ENCODE results near the gene PLCB2. TPM values are rescaled to one million over a fixed set of nuclear protein-coding genes. Genes with fewer than 3 reads are reported as not detected.

Gene PLCB2
- total RNA-seq, 1 experiment from 2014 or later: 0.92 TPM

DNA sequence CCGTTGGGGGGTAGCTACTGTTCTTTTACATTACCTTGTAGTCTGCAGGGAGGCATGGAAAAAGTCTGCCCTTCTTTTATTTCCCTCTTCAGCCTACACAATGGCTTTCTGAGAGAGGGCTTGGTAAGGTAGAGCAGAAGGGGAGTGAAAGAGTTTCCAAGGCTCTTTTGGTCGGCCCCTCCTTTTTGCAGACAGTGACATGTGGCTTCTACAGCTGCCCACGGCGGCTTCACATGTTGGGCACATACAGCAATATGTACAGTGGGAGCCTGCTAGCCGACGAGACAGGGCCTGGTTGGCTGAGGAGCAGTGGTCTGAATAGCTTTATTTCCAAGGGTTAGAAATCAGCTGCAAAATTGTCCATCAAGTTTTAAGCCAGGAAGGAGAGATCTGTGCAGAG is 19.7 kb upstream of the PLCB2 start:
- DNase-seq: no peak
- TF ChIP-seq EZH2 (IDR thresholded peaks at IDR 0.05; ENCODE audit: low read depth): no peak
- TF ChIP-seq, protein P1, sequence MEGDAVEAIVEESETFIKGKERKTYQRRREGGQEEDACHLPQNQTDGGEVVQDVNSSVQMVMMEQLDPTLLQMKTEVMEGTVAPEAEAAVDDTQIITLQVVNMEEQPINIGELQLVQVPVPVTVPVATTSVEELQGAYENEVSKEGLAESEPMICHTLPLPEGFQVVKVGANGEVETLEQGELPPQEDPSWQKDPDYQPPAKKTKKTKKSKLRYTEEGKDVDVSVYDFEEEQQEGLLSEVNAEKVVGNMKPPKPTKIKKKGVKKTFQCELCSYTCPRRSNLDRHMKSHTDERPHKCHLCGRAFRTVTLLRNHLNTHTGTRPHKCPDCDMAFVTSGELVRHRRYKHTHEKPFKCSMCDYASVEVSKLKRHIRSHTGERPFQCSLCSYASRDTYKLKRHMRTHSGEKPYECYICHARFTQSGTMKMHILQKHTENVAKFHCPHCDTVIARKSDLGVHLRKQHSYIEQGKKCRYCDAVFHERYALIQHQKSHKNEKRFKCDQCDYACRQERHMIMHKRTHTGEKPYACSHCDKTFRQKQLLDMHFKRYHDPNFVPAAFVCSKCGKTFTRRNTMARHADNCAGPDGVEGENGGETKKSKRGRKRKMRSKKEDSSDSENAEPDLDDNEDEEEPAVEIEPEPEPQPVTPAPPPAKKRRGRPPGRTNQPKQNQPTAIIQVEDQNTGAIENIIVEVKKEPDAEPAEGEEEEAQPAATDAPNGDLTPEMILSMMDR (conservative IDR thresholded peaks at IDR 0.05): no peak
- intact Hi-C loops (cut with micrococcal nuclease; ENCODE audit: unreplicated experiment): no loop called here
- Histone ChIP-seq H3K9me2 (ENCODE audit: insufficient read depth) (no peaks in the 10 kb centered on the region), H3K4me3 (no peak overlapping the region), H3K4me2 (no peak overlapping the region), H3K9me3 (ENCODE audit: insufficient read depth, low read depth) (no peaks in the 10 kb centered on the region), H3K36me3 (ENCODE audit: low read depth) (no peaks in the 10 kb centered on the region), H4K20me1 (ENCODE audit: insufficient read depth) (no peaks in the 10 kb centered on the region), H3F3A (ENCODE audit: insufficient read depth, low read depth) (peaks cover 40% of the 10 kb centered on the region), H3K4me1 (replicated peaks; ENCODE audit: insufficient read depth) (peaks cover 10% of the 10 kb centered on the region), H2AFZ (no peak overlapping the region), H3K27me3 (ENCODE audit: insufficient read depth, low read depth) (no peaks in the 10 kb centered on the region), H3K79me2 (ENCODE audit: low read depth) (0 out of 2 replicates have a peak, but pooled peaks cover 2% of the 10 kb centered on the region), H3K27ac (no peak overlapping the region)
- ChIA-PET POLR2A (ENCODE audit: unreplicated experiment) (interaction anchor here (0.6 kb wide), 1 partner anchor 9 kb away, joined by 3 read pairs; no protein-coding TSS in a partner anchor), CTCF (interaction anchor here (0.9 to 2.8 kb wide), 2 partner anchors 10 to 13 kb away, joined by 3 to 7 read pairs; partner anchors contain the start of gene CCDC9B)
- BruUV-seq (replicated peaks): no TSS peak

DNA sequence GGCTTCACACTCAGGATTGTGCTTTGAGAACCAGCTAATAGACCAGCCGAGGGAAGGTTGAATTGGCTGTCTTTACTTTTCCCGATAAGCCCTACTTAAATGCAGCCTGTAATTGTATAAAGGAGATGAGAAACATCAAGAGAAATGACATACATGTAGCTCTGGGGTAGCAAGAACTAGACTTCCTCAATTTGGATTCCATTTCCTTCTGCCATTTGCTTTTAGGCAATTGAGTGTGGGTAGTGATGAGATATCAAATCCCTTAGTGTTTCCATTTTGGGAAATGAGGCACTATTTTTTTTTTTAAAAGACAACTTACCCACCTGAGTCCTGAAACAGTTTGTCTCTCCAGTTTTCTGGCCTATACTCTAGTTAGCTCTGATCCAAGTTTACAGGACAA is 18.0 kb upstream of the PLCB2 start:
- H3K9me2 ChIP-seq (ENCODE audit: insufficient read depth): no peaks in the 10 kb centered on the region
- intact Hi-C loops (cut with micrococcal nuclease; ENCODE audit: unreplicated experiment): no loop called here
- H3F3A ChIP-seq (ENCODE audit: insufficient read depth, low read depth): peaks cover 23% of the 10 kb centered on the region
- CTCF ChIA-PET: interaction anchor here (1.0 to 1.4 kb wide), 2 partner anchors 12 to 42 kb away, joined by 3 read pairs; no protein-coding TSS in a partner anchor
- H3K9me3 ChIP-seq (ENCODE audit: insufficient read depth, low read depth): no peaks in the 10 kb centered on the region
- 0 out of 2 replicates have a peak, but pooled peaks cover 2% of the 10 kb centered on the region for H3K79me2 ChIP-seq (ENCODE audit: low read depth)
- peak overlapping the region; percentile 79; the same call in 1 of the 2 replicates for H3K4me2 ChIP-seq
- H2AFZ ChIP-seq: no peak overlapping the region
- no peaks in the 10 kb centered on the region for H3K27me3 ChIP-seq (ENCODE audit: insufficient read depth, low read depth)
- TF ChIP-seq, protein P1 (conservative IDR thresholded peaks at IDR 0.05): no peak
- TF ChIP-seq EZH2 (IDR thresholded peaks at IDR 0.05; ENCODE audit: low read depth): no peak
- DNase-seq: no peak
- no peaks in the 10 kb centered on the region for H4K20me1 ChIP-seq (ENCODE audit: insufficient read depth)
- H3K27ac ChIP-seq: no peak overlapping the region
- no TSS peak for BruUV-seq (replicated peaks)
- H3K36me3 ChIP-seq (ENCODE audit: low read depth): no peaks in the 10 kb centered on the region
- POLR2A ChIA-PET (ENCODE audit: unreplicated experiment): no interaction called here
- no peak overlapping the region for H3K4me3 ChIP-seq
- H3K4me1 ChIP-seq (replicated peaks; ENCODE audit: insufficient read depth): peaks cover 10% of the 10 kb centered on the region

DNA sequence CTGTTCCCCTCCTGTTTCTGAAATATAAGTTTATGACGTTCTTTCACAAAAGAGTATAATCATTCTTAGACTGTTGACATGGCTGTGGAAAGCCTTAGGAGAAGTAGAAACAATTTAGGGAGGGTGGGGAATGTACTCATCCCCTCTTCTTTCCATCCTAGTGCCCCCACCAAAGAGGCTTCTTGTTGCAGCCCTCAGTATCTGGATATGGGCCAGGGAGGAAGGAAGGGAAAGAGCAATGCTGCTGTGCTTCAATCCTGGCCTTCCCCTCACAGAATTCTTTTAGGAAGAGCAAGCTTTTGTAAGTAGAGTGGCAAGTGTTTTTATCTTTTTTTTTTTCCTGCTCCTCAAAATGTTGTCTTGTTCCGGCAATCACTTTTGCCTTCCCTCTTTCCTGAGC is 17.5 kb upstream of the PLCB2 start:
- no peak overlapping the region for H2AFZ ChIP-seq
- peak overlapping the region; percentile 59; the same call in 1 of the 2 replicates for H3K4me3 ChIP-seq
- no peaks in the 10 kb centered on the region for H3K9me2 ChIP-seq (ENCODE audit: insufficient read depth)
- H3F3A ChIP-seq (ENCODE audit: insufficient read depth, low read depth): peaks cover 18% of the 10 kb centered on the region
- ChIA-PET CTCF (interaction anchor here (1.0 to 1.4 kb wide), 2 partner anchors 13 to 42 kb away, joined by 3 read pairs; no protein-coding TSS in a partner anchor), POLR2A (ENCODE audit: unreplicated experiment) (interaction anchor here (0.6 kb wide), 1 partner anchor 729 kb away, joined by 3 read pairs; no protein-coding TSS in a partner anchor)
- intact Hi-C loops (cut with micrococcal nuclease; ENCODE audit: unreplicated experiment): no loop called here
- no peaks in the 10 kb centered on the region for H3K36me3 ChIP-seq (ENCODE audit: low read depth)
- TF ChIP-seq, protein P1 (conservative IDR thresholded peaks at IDR 0.05): no peak
- TF ChIP-seq EZH2 (IDR thresholded peaks at IDR 0.05; ENCODE audit: low read depth): no peak
- H3K9me3 ChIP-seq (ENCODE audit: insufficient read depth, low read depth): no peaks in the 10 kb centered on the region
- DNase-seq: no peak
- no peaks in the 10 kb centered on the region for H4K20me1 ChIP-seq (ENCODE audit: insufficient read depth)
- 0 out of 2 replicates have a peak, but pooled peaks cover 2% of the 10 kb centered on the region for H3K79me2 ChIP-seq (ENCODE audit: low read depth)
- no peak overlapping the region for H3K27ac ChIP-seq
- H3K4me2 ChIP-seq: peak overlapping the region; percentile 79
- TSS peak; percentile 53 for BruUV-seq (replicated peaks)
- H3K4me1 ChIP-seq (replicated peaks; ENCODE audit: insufficient read depth): peaks cover 10% of the 10 kb centered on the region; the same call in 1 of the 2 replicates
- H3K27me3 ChIP-seq (ENCODE audit: insufficient read depth, low read depth): no peaks in the 10 kb centered on the region
